Measurements from ENCODE around the gene LIN7A. TPM values are rescaled to one million over a fixed set of nuclear protein-coding genes. Genes with fewer than 3 reads are reported as not detected.

Gene LIN7A
- total and polyA plus RNA-seq, 7 donors = 0.48 to 2.1 (median 0.81) TPM

DNA sequence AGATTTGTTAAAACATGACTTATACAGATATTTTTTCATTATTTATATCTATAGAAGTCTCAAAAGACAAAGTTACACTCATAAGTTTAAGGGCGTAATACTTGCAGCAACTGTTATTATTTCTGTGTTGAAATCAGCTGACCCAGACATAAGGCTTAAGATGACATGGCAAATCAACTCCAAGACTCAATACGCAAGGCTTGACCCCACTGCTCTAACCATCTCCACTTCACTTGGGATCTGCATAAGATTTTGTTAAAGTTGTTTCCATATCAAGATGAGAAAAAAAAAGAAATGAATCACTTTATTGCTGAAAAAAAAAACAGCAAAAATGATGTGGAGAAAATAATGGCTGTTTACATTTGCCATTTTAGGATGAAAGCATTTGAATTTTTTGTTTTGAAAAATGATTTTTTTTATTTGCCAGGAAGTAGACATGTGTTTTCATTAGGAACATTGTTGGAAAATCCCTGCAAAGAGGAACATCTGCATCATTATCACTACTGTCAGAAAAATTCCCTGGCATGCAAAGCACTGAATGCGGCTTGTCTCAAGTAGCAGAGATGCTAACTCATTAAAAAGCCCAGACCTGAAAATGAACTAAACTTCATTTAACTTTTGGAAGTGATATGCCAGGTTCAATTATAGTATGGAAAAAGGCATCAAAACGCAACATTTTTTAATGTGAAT lies 73.5 kb downstream of the LIN7A start:
- Histone ChIP-seq H3K27ac (no peak overlapping the region), H3K36me3 (ENCODE audit: insufficient read depth in 1 of 2, low read depth in 1 of 2) (no peaks in the 10 kb centered on the region), H3K4me1 (no peaks in the 10 kb centered on the region), H3K9me3 (no peaks in the 10 kb centered on the region), H3K27me3 (ENCODE audit: insufficient read depth in 3 of 3, low read length in 2 of 3) (no peaks in the 10 kb centered on the region), H3K4me3 (no peak overlapping the region)
- intact Hi-C loops (cut with DNase I) = no loop called here
- 37 to 59% (median 49%) methylated on average over 4 of the region's 4 CpGs for WGBS, 3 donors
- TF ChIP-seq, protein P1, sequence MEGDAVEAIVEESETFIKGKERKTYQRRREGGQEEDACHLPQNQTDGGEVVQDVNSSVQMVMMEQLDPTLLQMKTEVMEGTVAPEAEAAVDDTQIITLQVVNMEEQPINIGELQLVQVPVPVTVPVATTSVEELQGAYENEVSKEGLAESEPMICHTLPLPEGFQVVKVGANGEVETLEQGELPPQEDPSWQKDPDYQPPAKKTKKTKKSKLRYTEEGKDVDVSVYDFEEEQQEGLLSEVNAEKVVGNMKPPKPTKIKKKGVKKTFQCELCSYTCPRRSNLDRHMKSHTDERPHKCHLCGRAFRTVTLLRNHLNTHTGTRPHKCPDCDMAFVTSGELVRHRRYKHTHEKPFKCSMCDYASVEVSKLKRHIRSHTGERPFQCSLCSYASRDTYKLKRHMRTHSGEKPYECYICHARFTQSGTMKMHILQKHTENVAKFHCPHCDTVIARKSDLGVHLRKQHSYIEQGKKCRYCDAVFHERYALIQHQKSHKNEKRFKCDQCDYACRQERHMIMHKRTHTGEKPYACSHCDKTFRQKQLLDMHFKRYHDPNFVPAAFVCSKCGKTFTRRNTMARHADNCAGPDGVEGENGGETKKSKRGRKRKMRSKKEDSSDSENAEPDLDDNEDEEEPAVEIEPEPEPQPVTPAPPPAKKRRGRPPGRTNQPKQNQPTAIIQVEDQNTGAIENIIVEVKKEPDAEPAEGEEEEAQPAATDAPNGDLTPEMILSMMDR (IDR thresholded peaks at IDR 0.05) = no peak
- no peak for ATAC-seq
- no peak for DNase-seq

DNA sequence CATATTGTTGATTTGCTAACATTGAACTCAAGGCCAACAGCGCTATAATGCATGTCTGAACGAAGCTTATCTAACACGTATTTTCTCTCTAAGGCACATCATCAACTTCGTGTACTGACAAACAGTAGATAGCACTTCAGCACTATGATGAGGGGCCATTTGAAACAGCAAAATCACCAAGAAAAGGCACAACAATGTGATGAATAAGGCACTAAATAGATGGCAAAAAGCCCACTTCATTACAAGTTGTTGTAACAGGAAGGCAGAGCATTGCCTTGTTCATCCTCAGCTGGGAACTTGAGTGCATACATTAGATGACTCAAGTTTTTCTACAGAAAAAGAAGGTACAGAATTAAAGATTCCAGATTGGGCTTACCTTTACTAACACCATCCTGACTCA lies 75.2 kb downstream of the LIN7A start:
- H3K27me3 ChIP-seq (ENCODE audit: insufficient read depth in 3 of 3, low read length in 2 of 3) = no peaks in the 10 kb centered on the region
- WGBS, 3 donors = 94 to 95% (median 95%) methylated on average over 4 of the region's 4 CpGs
- intact Hi-C loops (cut with DNase I) = no loop called here
- H3K27ac ChIP-seq = no peak overlapping the region
- TF ChIP-seq, protein P1 (IDR thresholded peaks at IDR 0.05) = no peak
- ATAC-seq (no peak), DNase-seq (no peak)
- no peak overlapping the region for H3K4me3 ChIP-seq
- no peaks in the 10 kb centered on the region for H3K9me3 ChIP-seq
- H3K4me1 ChIP-seq = no peaks in the 10 kb centered on the region
- no peaks in the 10 kb centered on the region for H3K36me3 ChIP-seq (ENCODE audit: insufficient read depth in 1 of 2, low read depth in 1 of 2)

DNA sequence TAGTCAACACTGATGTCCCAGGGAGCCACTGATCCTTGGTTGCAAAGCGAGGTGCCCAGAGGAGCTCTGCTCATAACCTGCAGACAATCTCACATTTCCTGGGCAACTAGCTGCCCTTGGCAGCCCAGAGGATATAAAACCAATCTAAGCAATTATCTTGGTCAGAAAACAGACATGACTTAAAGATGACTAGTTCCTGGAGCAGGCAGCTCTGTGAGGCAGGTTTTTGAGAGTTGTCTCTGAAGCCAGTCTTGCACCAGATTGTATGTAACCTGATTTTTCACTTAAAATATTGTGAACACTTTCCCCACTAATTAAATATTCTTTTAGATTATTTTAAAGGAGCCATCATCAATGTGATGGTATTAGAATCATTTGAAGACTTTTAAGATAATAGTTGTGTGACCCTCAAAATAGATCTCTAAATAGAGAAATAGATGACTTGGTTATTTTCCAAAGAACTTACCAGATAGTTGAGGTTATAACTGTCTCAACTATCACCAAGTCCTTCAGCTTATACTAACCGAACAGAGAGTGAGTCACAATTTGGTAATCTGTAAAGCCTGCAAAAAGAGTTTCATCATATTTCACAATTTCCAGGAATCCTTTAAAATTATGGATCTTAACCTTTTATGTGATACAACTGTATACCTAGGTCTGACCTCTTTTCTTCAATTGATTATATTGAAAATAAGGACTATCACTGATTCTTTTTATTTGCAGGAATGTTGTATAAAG lies 75.9 kb downstream of the LIN7A start:
- Histone ChIP-seq H3K9me3 (no peaks in the 10 kb centered on the region), H3K27me3 (ENCODE audit: insufficient read depth in 3 of 3, low read length in 2 of 3) (no peaks in the 10 kb centered on the region), H3K4me3 (no peak overlapping the region), H3K27ac (no peak overlapping the region), H3K36me3 (ENCODE audit: insufficient read depth in 1 of 2, low read depth in 1 of 2) (no peaks in the 10 kb centered on the region), H3K4me1 (no peaks in the 10 kb centered on the region)
- DNase-seq (no peak), ATAC-seq (no peak)
- 65 to 86% (median 75%) methylated on average over 2 of the region's 2 CpGs for WGBS, 3 donors
- intact Hi-C loops (cut with DNase I) = no loop called here
- TF ChIP-seq, protein P1 (IDR thresholded peaks at IDR 0.05) = no peak

DNA sequence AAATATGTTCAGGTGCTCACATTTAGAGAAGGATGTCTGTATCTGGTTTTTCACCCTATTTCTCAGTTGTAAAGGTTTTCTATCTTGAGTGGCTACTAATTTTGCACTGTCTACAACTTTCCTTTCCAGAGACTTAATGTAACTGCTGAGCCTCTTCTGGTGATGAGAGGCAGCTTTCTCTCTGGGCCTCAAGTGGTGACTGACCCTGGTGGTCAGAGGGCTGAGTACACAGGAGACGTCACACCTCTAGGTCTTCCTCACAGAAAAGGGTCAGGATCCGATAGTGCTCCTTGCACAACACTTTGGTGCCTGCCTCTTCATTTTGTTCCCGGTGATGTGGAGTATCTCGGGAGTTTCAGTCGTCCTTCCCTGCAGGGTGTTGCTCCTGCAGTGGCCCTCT lies 76.8 kb downstream of the LIN7A start:
- Histone ChIP-seq H3K4me1 (no peaks in the 10 kb centered on the region), H3K9me3 (no peaks in the 10 kb centered on the region), H3K27ac (no peak overlapping the region), H3K36me3 (ENCODE audit: insufficient read depth in 1 of 2, low read depth in 1 of 2) (no peaks in the 10 kb centered on the region), H3K27me3 (ENCODE audit: insufficient read depth in 3 of 3, low read length in 2 of 3) (no peaks in the 10 kb centered on the region), H3K4me3 (no peak overlapping the region)
- TF ChIP-seq, protein P1 (IDR thresholded peaks at IDR 0.05) = no peak
- 92 to 93% (median 93%) methylated on average over 5 of the region's 5 CpGs for WGBS, 3 donors
- DNase-seq (no peak), ATAC-seq (no peak)
- intact Hi-C loops (cut with DNase I) = no loop called here

All from psoas muscle (tissue), 8 donors.